Fibroblast of gingiva (primary cell): Measurements from ENCODE around the gene COL4A4.

Source experiments
- DNase-seq: peaks from one replicate; pipeline ENCODE4 v3.0.0-alpha.2; 2011; ENCODE audit warnings: low read depth

COL4A4 gene

DNA sequence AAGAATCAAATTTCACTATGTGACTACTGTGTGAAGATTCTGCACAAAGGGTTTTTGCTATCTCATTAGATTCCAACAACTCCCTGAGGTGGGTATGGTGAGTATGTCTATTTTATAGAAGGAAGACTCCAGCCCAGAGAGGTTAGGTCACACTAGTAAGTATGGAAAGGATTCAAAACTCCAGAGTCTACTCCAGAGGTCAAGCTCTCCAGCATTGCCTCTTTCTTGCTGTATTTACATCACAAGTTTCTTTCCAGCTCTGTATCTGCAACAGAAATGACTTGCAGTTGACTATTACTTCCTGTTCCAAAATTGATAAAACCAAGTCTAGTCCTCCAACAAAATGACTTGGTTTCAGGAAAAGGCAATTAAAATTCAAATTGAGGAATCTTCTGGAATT lies 2.1 kb downstream of the COL4A4 start:
- no peak for DNase-seq

DNA sequence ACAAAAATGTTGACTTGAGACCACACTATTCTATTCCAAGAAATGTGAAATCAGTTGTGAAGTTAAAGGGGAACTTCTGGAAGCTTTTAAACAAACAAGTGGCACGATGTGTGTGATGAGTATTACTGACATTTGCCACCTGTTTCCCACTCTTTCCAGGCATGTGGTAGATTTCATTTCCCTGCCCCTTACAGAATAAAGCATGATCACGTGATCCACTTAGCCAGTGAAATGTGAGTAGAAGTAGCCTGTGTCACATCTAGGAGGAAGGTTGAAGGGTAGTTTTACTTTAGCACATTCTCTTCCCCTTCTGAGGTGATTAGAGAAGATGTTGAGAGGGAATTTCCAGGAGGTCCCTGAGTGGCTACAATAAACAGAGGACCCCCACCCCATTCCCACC lies 3.8 kb downstream of the COL4A4 start:
- no peak for DNase-seq

DNA sequence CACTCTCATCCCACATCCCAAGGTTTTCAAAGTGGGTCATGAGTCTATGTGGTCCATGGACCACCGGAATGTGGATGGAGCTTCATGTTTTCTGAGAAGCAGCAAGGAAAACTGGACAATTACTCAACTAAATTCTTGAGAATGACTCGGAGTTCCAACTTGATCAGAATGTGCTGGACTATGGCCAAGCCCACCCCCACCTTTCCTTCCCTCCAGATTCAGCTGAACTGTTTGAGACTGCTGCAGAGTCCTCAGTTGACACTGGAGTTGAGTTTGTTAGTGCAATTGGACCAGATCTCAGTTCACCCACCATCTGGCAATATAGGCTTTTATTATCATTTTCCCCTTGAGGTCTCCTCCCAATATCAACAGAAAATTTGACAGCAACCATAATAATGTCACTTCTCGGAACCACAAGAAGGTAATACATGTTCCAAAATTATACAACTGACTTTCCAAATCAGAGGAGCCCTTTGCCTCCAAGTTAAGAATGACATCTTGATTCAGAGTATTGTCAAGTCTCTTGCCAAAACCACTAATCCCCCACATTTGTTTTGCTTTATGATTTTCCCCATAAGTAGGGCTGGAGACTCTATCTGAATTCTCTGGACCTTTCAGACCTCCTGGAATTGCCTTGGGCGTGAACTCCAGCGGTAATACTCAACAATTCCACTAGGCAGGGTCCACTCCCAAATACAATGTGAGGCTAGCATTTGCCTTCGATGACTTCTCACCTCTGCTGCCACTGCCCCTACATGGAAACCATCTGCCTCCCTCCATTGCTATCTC lies 8.8 kb downstream of the COL4A4 start:
- DNase-seq = peak; percentile 15

DNA sequence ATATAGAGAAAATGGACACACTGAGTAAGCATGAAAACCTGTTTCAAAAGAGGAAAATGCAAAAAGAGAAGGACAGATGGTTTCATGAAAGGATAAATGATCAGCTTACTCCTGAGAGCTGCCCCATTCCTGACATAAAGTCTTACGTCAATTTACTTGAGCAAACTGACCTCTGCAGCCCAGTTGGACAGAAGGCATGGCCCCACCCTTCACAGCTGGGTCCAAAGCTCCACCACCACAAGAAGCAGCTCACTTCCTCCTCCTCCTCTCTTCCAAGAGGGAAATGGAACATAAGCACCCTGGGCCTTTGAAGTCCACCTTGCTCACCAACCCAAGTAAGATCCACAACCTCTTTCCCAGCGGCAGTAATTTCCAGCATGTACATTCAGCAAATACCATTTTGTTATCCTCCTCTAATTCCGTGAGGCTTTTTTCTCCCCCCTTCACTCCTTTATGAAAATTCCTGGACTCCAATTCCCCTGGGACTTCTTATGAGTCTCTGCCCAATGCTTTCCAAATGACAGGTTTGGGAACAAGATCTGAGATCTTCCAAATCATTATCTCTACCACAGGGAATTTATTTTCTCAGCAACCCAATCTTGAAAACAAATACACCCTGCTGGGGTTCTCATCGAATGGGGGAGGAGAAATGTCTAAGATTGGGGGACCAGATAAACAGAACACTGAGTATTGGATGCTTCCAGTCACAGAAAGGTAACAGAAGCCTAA lies 10.1 kb downstream of the COL4A4 start:
- peak; percentile 15 for DNase-seq

DNA sequence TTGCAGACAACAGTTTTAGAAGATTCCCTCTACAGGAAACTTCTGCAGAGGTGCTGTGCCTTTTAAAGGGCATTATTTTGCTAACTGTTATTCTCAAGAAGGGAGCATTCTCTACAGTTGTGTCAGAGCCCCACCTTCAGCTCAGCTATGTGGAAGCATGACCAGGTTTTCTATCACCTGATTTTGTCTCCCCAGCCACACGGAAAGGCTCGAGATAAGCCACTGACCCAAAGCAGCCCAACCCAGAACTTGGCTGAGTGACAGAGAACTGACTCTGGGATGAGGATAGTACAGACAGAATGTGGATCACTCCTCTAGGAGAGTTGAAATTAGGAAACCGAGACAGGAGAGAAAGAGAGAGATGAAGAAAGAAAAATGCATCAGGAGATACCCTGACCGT lies 10.7 kb downstream of the COL4A4 start:
- no peak for DNase-seq

DNA sequence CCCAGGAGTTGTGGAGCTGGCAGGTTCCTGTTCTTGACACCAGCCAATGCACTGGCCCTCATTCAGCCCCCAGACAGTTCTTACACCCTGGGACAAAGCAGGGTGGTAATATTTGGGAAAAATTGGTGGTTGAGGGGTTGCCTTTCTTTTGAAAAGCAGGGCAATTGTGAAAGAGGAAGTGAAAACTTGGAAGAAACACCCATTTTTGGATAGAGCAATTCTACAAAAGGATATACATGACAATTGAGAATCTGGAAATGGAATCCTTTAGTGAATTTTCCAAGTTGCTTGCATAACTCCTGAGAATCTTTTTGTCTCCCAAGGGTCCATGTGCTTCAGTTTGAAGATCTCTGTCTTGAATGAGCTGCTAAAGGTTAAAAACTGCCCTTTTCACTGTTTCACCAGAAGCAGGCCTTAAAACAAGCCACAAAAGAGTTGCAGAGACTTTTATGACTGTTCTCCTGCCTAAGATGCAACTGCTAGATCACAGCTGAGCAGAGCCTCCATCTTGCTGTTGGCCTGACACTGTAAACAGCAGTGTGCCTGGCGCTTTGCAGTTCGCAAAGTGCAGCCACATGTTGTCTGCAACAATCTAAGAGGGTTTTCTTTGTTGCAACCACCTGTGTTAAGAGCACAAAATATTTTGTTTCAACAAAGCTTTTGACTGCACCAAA lies 11.8 kb downstream of the COL4A4 start:
- peak; percentile 67 for DNase-seq

DNA sequence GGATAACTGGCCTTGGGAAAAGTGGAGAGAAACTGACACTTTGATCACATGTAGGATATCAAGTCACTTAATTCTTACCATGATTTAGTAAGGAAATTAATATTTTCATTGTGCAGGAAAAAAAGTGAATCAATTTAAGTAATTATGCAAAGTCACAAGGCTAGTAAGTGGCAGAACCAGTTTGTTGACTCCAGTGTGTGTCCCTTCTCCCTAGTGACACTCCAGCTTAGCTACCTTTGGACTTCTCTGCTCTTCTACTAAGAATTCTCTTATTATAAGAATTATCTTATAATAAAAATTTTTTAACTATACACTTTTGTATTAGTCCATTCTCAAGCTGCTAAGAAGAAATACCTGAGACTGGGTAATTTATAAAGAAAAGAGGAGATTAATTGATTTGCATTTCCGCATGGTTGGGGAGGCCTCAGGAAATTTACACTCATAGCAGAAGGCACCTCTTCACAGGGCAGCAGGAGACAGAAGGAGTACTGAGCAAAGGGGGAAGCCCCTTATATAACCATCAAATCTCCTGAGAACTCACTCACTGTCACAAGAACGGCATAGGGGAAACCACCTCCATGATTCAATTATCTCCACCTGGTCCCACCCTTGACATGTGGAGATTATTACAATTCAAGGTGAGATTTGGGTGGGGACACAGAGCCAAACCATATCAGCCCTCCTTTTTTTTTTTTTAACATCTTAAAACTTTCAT lies 13.6 kb downstream of the COL4A4 start:
- DNase-seq = no peak

DNA sequence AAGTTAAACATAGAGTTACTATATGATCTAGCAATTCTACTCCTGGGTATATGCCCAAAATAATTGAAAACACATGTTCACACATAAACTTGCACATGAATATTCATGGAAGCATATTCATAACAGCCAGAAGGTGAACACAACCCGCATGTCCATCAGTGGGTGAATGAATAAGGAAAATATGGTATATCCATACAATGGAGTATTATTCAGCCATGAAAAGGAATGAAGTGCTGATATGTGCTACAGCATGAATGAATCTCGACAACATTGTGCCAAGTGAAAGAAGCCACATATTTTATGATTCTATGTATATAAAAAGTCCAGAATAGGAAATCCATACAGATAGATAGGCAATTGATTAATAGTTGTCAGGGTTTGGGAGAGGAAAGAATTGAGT lies 15.9 kb downstream of the COL4A4 start:
- no peak for DNase-seq

DNA sequence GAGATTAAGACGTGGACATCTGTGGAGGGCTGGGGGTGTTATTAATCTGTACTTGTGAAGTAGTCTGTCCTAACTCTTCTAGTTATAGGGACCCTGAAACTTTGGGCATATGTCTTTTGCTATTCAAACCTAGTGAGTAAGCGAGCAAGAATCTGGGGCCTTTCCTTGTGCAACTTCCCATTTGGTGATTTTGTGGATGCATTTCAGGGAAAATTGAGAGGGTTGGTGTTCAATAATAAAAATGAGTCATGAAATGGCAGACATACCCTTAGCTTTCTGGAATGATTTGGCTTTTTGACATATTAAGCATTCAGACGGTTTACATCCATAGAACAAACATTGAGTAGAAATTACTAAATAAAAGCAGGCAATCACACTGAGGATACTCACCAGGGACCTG lies 17.0 kb downstream of the COL4A4 start:
- peak; percentile 68 for DNase-seq

DNA sequence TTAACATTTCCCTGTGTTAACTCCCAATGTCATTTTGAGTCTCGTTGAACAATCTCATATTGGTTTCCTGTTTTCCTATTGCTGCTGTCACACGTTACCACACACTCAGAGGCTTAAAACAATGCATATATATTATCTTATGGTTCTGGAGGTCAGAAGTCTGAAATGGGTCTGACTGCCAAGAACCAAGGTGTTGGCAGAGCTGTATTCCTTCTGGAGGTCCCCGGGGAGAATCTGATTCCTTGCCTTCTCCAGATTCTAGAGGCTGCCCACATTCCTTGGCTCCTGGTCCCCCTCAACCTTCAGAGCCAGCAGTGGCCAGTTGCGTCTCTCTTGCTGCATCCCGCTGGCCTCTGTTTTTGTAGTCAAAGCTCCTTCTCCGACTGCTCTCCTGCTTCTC lies 17.5 kb downstream of the COL4A4 start:
- no peak for DNase-seq

DNA sequence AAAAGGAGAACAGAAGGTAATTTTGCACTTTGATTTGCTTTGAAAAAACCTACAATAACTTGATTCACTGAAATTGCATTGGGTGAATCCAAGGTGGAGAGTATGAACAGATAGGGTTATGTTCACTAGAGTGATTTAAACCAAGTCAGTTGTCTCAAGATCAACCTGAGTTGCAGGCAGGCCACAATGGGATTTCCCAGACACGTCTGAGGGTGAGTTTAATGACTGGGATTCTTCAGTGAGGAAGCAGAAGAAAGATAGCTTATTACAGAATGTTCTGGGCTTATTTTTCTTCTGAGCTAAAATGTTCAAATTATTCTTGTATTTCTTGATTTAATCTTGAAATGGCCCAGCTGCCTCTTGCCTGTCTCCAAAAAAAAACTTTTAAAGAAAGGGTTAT lies 20.1 kb downstream of the COL4A4 start:
- no peak for DNase-seq

DNA sequence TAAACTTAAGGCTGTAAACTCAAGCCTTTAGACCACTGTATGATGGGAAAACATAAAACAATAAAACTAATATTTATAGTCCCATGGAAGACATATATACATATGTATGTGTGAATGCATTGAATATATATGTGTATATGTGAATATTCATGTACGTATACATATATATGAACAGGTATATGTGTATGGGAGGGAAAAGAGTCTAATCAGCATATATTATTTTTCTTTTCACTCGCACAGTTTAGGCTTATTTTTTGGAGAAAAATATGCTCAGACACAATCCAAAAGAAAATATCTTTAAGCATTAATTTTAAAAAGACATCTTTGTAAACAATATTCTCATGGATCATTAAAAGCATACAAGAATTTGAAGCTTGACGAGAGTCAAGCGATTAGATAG lies 22.7 kb downstream of the COL4A4 start:
- DNase-seq = no peak

DNA sequence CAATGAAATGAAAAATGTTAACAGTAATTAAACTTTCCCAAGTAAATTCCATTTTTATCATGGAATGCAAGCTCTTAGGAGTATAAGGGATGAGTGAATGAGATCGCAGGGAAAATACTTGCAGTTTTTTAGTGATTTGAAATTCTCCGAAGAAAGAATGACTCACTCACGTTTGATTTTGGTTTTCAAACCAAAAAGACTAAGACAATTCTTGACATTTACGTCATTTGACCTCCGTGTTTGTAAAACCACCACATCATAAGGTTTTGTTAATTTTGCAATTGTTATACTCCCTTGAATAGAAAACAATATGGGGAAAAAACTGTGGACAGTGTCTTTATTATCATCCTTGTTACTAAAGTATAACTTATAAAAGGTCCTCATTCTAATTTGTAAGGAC lies 29.4 kb downstream of the COL4A4 start:
- no peak for DNase-seq

DNA sequence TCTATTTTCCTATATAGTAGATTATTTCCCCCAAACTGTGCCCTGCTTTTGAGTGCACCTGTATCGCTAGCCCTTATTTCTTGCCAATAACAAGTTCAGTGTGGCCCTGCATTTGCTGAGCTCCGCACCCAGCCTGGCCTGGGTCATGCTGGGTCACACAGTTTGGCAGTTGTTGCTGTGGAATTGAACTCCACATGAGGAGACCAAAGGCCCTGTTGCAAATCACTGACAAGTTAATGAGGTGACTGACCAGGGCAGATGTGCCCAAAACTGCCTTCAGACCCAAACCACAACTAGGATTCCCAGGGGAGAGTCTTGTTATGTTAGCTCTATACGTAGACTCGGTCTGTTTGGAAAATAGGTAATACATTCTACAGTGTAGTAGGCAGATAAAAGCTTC lies 31.0 kb downstream of the COL4A4 start:
- DNase-seq = no peak

DNA sequence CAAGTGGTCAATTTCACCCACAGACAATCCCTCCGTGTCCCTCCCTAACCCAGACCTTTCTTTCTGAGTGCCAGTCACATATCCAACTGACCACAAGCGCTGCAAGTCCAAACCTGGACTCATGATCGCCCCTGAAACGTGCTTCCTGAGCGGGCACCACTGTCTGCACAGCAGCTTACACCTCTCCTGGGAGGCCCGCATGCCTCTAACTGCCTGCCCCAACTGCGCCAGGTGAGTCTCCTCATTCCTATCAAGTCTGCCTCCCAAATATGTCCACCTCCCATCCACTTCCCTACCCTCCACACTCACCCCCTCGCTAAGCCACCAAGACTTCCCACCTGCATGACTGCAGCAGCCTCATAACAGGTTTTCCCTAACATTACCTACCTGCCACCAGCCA lies 33.4 kb downstream of the COL4A4 start:
- DNase-seq = no peak

DNA sequence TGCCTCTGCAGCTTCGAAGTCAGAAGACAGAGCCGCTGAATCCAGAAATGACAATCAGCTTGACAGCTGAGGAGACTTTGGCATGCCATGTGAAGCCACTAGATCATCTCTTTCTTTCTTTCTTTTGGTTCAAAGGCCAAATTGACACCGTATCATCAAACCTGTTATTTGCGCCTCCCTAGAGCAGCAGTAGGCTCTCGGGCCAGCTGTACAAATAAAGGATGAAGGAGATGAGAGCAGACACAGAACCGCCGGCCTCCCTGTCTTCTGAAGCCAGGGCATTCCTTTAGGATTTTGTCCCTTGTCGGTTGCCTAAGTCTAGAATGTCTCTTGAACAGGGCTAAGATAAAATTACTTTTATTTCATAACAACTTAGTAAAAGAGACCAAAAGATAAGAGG lies 36.8 kb downstream of the COL4A4 start:
- no peak for DNase-seq

DNA sequence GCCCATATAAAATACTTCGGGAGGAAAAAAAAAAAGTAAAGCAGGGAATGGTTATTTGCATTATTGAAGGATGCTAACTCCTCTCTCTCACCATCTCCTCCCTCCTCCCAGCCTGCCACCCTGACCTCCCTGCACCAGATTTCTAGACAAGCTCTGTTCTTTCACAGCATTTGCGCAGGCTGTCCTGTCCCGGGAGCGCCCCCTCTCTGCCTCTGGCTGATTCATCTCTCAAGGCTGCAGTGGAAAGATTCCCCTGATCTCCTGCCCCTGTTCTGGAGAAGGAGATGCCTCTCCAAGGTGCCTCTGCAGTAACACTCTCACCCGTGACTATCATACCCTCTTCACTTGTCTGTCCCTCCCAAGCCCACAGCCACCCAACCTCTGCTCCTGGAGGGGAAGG lies 38.5 kb downstream of the COL4A4 start:
- no peak for DNase-seq

DNA sequence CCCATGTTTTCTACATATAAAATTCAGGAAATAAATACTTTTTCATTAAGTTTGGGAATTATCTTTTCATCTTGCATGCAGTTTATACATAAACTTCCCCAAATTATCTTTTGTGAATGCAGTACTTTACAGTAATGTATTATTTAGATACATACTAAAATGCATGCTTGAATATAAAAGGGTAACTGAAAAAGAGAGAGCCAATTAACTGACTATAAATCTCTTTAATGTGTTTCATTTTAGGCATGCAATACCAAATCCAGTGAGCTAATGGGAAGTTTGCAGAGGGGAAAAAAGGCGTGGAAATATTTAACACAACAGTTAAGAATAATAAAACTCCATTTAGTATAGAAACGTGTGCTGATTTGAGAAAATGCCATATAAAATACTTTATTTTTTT lies 39.2 kb downstream of the COL4A4 start:
- DNase-seq = no peak

DNA sequence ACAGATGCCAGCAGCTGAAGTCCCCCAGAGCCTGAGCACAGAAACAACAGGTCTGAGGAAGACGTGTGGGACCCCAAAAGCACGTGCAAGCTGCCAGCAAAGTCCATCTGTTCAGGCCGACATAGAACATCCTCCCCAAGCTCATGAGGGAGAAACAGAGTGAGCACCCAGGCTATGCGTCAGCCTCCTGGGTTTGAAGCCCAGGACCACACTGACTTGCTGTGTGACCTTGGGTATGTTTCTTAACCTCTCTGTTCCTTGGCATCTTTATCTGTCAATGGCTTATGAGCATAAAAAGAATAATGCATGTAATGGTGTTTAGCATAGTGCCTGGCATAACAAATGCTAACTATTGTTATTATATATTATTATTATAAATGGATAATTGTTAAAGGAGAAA lies 40.3 kb downstream of the COL4A4 start:
- DNase-seq = no peak

DNA sequence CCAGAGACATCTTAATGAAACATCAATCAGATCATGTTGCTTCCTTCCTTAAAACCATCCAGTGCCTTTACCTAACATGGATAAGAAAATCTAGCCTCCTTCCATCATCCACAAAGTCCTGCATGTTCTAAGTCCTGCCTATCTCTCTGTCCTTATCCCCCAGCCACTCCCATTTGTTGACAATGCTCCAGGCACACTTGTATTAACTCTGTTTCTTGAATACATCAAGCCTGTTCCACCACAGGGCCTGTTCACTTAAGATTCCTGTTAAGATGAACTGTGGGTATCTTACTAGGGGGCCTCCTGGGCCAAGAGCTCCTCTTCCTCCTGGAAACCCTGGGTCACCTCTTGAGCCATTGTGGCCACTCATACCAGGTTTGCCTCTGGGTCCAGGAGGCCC lies 45.7 kb downstream of the COL4A4 start:
- no peak for DNase-seq

DNA sequence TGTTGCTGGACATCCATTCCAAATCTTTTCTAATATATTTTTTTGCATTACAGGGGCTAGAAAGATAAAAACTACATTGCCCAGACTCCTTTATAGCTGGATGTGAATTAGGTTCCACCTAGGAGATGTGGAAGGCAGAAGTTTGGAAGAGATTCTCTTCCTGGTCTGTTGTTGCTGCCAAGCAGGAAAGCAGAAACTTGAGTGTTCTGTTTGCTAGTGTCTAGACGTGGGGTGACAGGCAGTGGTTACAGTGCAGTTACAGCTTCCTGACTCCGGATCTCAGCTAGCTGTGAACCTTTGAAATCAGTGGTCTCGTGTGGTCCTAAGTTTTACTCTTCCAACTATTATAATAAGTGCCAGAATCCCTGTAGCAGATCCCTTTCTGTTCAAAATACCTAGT lies 46.2 kb downstream of the COL4A4 start:
- DNase-seq = no peak

DNA sequence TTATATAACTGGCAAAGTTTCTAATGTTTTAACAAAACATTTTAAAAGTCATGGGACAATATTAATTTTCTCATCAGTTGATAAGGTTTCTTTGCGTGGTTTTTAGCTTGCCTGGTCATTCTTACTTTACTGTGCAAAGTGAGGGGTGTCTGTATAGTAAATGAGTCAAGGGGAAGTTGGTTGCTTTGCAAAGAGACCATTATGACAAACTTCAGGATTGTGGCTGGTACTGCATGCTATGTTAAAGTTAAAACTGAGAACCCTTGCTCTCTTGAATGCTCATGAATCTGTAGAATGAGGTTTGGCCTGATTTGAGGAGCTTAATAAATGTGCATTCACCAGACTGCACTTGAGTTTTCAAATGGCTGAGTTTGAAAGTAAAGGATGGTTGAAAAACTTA lies 47.0 kb downstream of the COL4A4 start:
- no peak for DNase-seq

DNA sequence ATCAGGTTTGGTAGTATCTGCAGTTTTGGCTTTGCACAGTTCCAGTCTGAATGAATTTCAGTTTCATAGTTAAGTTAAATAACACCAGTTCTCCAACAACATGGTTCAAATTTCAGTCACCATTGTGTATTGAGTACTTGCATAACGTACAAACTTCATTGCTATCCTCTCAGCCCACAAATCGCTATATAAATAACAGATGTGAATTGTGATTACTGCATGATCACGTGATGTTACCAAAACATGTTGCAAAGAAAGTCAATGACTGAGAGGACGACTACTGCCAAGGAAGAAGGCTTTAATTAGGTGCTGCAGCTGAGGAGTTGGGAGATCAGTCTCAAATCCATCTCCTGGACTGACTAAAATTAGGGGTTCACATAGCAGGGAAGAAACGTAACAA lies 48.2 kb downstream of the COL4A4 start:
- DNase-seq = peak; percentile 93
